Psoas muscle (tissue), 8 donors: Measurements from ENCODE around the gene USP19. TPM values are rescaled to one million over a fixed set of nuclear protein-coding genes. Genes with fewer than 3 reads are reported as not detected.
A peak's percentile ranks its signal among the peaks of the same experiment; 100 is the strongest.

ENCODE experiments used
- ATAC-seq, 4 donors: fragments of 200-7000 bp; cut with Tn5 transposase; one replicate each; pipeline ENCODE4 v1.9.1; 2020; ENCODE audit warnings: moderate library complexity in 3 of 4, mild to moderate bottlenecking in 2 of 4
- DNase-seq, 2 donors: peaks; one replicate each; pipeline ENCODE4 v3.0.0-alpha.2; 2020
- H3K27ac ChIP-seq: fragments of 200-600 bp; one replicate; pipeline ENCODE4 v1.8.0; 2022
- H3K27me3 ChIP-seq, 3 donors: fragments of 200-600 bp in 1 of 3; one replicate each; pipeline versions ENCODE4 v1.6.1 to v1.8.0; 2013 to 2022; ENCODE audit warnings: low read length in 2 of 3, mild to moderate bottlenecking in 2 of 3, moderate library complexity in 1 of 3; ENCODE audit not compliant: insufficient read depth in 3 of 3
- H3K36me3 ChIP-seq, 2 donors: fragments of 200-600 bp in 1 of 2; one replicate each; pipeline versions ENCODE4 v1.6.1 to v1.8.0; 2013 to 2022; ENCODE audit warnings: low read depth in 1 of 2, mild to moderate bottlenecking in 1 of 2, moderate library complexity in 1 of 2; ENCODE audit not compliant: insufficient read depth in 1 of 2
- H3K4me1 ChIP-seq: fragments of 200-600 bp; one replicate; pipeline ENCODE4 v1.8.0; 2022
- H3K4me3 ChIP-seq: fragments of 200-600 bp; one replicate; pipeline ENCODE4 v1.8.0; 2022; ENCODE audit warnings: mild to moderate bottlenecking
- H3K9me3 ChIP-seq: fragments of 200-600 bp; one replicate; pipeline ENCODE4 v1.8.0; 2022
- CTCF ChIP-seq: fragments of 200-600 bp; IDR thresholded peaks from one replicate; pipeline ENCODE4 v1.8.0; 2022; ENCODE audit warnings: antibody characterized with exemption
- WGBS, 3 donors: extraction: QIAGEN DNeasy Blood & Tissue Kit; methylation state at CpG; one replicate each; pipeline versions ENCODE4 v1.1.6 to v1.1.7; 2013; 5-methylcytosine and 5-hydroxymethylcytosine counted together
- intact Hi-C, 2 donors: fragments of 100-400 bp; cut with DNase I; formaldehyde crosslinking; loops; one replicate each; pipeline versions ENCODE4 v1.11.0 to v1.14.2; 2022
- polyA plus RNA-seq, 3 donors: library from polyadenylated mRNA; stranded (reverse); fragments of 200-250 nt; gene quantifications; one replicate each; pipeline ENCODE4 v1.2.3, GENCODE V29; 2013
- total RNA-seq, 4 donors: library from RNA; stranded (reverse); fragmentation: NEBNext Ultra II Directional in 2 of 4; extraction: Animal tissue kit (Norgen Biotek cat#: 25700) in 2 of 4; gene quantifications; one replicate each; pipeline versions ENCODE4 v1.2.1 to v1.2.4, GENCODE V29; 2021 to 2023
- donor health status: healthy with polysubstance abuse.
- donor health status: DM: no; HTN: no; CAD: no; lungs with moderate emphysema.
- donor health status: Bipolar disorder and iron deficiency.
- donor health status: healthy.
- donor health status: DM: yes; HTN: yes; CAD: no.
- donor health status: DM: no; HTN: no; CAD: no.
- donor health status: DM: no; HTN: no; CAD: no.
- donor health status: DM: yes; HTN: yes; CAD: no.

Gene USP19
- total and polyA plus RNA-seq, 7 donors, result 29.5 to 109 (median 91.1) TPM

- DNase-seq (no peak), ATAC-seq (no peak)
- Histone ChIP-seq H3K27me3 (peaks cover 0 to 2% (median 0%) of the 10 kb centered on the region in 3 donors), H3K4me1 (peaks cover 18% of the 10 kb centered on the region), H3K27ac (peak overlapping the region; percentile 76), H3K4me3 (no peak overlapping the region), H3K9me3 (no peaks in the 10 kb centered on the region), H3K36me3 (peaks cover 0 to 16% of the 10 kb centered on the region in 2 donors)
- no peak for TF ChIP-seq CTCF
- intact Hi-C loops, result no loop called here
- WGBS, 3 donors, result 51 to 61% (median 59%) methylated on average over 3 of the region's 3 CpGs
Observed at GRCh38 chr3:49134471-49135265, 14.0 kb upstream of the USP19 start.

GRCh38 chr3:49133226-49133951, 12.8 kb upstream of the USP19 start:
- Histone ChIP-seq H3K4me3 (peak overlapping the region; percentile 89), H3K27me3 (no peaks in the 10 kb centered on the region), H3K27ac (peak overlapping the region; percentile 76), H3K4me1 (peaks cover 18% of the 10 kb centered on the region), H3K9me3 (no peaks in the 10 kb centered on the region), H3K36me3 (peaks cover 0 to 29% of the 10 kb centered on the region in 2 donors)
- intact Hi-C loops, result no loop called here
- peak; percentile 86 to 89 for DNase-seq
- WGBS, 3 donors, result 1% methylated on average over 30 of the region's 30 CpGs
- TF ChIP-seq CTCF, result no peak
- peak; percentile 87 to 91 (median 90) for ATAC-seq

- Histone ChIP-seq H3K9me3 (no peaks in the 10 kb centered on the region), H3K36me3 (peaks cover 0 to 37% of the 10 kb centered on the region in 2 donors), H3K4me1 (peaks cover 18% of the 10 kb centered on the region), H3K27ac (peak within 1 kb of the TSS; percentile 76), H3K27me3 (no peaks in the 10 kb centered on the region), H3K4me3 (peak within 1 kb of the TSS; percentile 89)
- intact Hi-C loops, result no loop called here
- DNase-seq (peak; percentile 81 to 83), ATAC-seq (peak; percentile 81 to 90 (median 83))
- TF ChIP-seq CTCF, result no peak
- WGBS, 3 donors, result 2 to 5% (median 4%) methylated on average over 24 to 28 of the region's 28 CpGs
Observed at GRCh38 chr3:49132437-49133225, 12.0 kb upstream of the USP19 start, which contains the start of gene LAMB2. Gene LAMB2, minus strand, starts transcription at chr3:49133050. Its CDS starts 183 bp downstream, at chr3:49132867.

GRCh38 chr3:49132073-49132436, 11.4 kb upstream of the USP19 start:
- intact Hi-C loops, result no loop called here
- H3K4me1 ChIP-seq, result peaks cover 18% of the 10 kb centered on the region

More at GRCh38 chr3:49132073-49132436, 11.4 kb upstream of the USP19 start:
- no peak for DNase-seq
- Histone ChIP-seq H3K36me3 (peaks cover 0 to 41% of the 10 kb centered on the region in 2 donors), H3K4me3 (peak overlapping the region; percentile 89), H3K27me3 (no peaks in the 10 kb centered on the region), H3K9me3 (no peaks in the 10 kb centered on the region), H3K27ac (peak overlapping the region; percentile 76)
- 24 to 39% (median 28%) methylated on average over 9 of the region's 9 CpGs for WGBS, 3 donors
- TF ChIP-seq CTCF, result no peak
- no peak for ATAC-seq
